GM18867 (cell line): ENCODE data around the gene KLF15.

ENCODE experiments used
- ATAC-seq: cut with Tn5 transposase; IDR thresholded peaks from one replicate; pipeline ENCODE4 v1.9.1; 2021; ENCODE audit warnings: mild to moderate bottlenecking, moderate library complexity; ENCODE audit not compliant: unreplicated experiment

KLF15 gene

GRCh38 chr3:126357295-126358037, at the start of gene KLF15:
Gene KLF15 (minus strand): TSS chr3:126357408. CDS start chr3:126352922, 4,486 bp downstream.
- ATAC-seq, result peak; percentile 86

GRCh38 chr3:126406389-126407296, 49.4 kb upstream of the KLF15 start:
- no peak for ATAC-seq

DNA sequence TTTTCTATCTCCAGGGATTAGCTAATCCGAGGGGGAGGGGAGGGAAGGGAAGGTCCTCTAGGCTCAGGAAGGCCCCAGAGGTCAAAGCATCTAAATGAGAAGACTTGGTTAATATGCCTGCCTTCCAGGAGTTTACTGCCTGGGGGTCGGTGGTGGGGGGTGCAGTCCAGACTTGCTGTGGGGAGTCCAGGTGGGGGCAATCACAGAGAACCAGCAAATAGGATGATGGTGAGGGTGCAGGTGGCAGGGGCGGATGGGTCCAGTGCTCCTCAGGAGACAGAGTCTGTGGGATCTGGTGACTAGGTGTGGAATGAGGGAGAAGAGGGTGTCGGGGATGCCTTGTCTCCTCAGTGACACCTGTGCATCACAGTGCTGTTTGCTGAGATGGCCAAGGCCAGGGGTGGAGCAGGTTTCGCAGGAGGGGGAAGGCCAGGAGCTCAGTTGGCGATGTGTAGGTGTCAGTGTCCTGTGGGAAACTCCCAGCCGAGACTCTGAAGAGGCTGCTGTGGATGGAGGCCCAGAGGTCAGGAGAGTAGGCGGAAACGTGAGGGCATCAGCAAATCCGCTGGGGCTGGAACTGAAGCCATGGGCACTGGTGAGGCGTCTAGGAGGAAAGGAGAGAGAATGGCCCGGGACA, 45.6 kb upstream of the KLF15 start:
- ATAC-seq, result no peak

DNA sequence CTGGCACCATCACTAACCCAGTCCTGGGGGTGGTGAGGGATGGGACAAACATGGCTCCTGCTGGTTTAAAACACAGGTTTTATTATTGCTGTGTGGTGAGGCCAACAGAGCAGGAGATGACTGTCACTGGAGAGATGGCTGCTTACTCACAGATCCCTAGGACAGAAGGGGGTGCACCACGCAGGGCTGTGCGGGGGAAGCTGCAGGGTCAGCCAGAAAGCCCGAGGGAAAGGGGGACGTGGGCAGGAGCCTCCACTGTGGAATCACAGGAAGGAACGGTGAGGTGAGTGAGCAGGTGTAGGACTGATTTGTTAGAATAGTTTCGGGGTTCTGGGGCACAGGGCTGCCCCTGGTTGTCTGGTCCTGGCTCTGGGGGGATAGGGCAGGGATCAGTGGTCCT, 45.0 kb upstream of the KLF15 start:
- ATAC-seq, result no peak

GRCh38 chr3:126401611-126402160, 44.5 kb upstream of the KLF15 start:
- ATAC-seq, result no peak

GRCh38 chr3:126399756-126400155, 42.5 kb upstream of the KLF15 start:
- ATAC-seq, result no peak

DNA sequence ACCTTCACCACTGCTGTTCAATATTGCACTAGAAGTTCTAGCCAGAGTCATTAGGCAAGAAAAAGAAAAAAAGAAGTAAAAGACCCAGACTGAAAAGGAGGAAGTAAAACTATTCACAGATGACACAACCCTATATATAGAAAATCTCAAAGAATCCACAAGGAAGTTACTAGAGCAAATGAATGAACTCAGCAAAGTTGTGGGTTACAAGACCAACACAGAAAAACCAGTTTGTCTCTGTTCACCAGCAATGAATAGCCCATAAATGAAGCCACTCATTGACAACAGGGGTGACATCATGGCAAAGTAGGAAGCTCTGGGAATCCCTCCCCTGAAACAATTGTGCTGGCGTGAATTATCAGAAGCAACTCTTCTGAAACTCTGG, 42.1 kb upstream of the KLF15 start:
- ATAC-seq, result no peak

DNA sequence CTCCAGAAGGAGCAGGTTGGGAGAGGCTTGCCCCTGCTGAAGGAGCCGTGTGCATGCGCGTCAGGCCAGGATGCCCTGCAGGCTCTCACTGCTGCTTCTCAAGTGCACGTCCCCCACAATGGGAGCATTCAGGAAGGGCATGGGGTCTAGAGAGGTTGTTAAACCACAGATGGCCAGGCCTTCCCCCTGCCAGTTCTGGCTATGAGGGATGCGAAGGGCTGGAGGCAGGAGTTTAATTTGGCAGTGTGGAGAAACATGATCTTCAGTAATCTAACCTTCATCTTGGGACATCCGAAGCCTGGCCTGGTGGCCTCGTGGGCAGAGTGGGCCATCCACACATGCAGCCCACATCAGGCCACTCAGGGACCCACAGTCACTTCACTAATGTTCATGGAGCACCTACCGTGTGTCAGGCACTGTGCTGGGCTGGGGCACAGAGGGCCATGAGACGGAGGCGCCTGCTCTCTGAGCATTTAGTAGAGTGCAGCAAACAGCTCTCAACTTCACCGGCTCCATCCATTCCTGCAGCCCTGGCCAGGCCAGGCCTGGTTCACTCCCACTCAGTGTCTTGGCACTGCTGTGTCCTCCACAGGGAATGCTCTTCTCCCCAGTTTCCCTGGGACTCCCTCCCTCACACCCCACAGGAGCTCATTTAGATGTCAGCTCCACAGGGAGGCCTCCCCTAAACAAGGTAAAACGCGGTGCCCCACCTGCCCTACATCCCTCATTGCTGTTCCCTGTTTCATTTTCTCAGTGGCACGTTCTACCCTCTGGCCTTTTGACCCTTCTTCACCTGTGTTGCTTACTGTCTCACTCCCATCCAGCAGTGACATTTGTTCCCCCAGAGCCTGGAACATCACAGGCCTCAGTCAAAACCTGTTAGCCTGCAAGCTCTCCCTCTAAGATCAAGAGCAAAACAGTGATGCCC, 41.5 kb upstream of the KLF15 start:
- no peak for ATAC-seq

- ATAC-seq, result no peak
Observed at GRCh38 chr3:126397610-126398422, 40.6 kb upstream of the KLF15 start.

DNA sequence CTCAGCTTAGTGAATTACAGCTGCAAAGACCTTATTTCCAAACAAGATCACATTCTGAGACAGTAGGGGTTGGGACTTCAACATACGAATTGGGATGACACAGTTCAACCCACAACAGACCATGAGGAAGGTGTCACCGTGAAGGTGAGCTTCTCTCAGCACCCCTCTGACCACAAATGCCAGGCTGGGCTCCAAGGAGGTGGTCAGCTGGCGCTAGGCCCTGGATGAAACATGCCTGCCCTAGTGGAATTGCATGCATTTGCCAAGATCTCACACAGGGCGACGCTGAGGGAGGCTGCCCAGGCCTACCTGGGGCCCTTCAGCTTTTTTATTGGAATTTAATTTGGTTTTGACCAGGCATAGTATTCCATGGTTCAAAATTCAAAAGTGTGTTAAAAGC, 39.3 kb upstream of the KLF15 start:
- ATAC-seq, result no peak

GRCh38 chr3:126395846-126396513, 38.8 kb upstream of the KLF15 start:
- no peak for ATAC-seq

- no peak for ATAC-seq
Observed at GRCh38 chr3:126394977-126395321, 37.7 kb upstream of the KLF15 start.

DNA sequence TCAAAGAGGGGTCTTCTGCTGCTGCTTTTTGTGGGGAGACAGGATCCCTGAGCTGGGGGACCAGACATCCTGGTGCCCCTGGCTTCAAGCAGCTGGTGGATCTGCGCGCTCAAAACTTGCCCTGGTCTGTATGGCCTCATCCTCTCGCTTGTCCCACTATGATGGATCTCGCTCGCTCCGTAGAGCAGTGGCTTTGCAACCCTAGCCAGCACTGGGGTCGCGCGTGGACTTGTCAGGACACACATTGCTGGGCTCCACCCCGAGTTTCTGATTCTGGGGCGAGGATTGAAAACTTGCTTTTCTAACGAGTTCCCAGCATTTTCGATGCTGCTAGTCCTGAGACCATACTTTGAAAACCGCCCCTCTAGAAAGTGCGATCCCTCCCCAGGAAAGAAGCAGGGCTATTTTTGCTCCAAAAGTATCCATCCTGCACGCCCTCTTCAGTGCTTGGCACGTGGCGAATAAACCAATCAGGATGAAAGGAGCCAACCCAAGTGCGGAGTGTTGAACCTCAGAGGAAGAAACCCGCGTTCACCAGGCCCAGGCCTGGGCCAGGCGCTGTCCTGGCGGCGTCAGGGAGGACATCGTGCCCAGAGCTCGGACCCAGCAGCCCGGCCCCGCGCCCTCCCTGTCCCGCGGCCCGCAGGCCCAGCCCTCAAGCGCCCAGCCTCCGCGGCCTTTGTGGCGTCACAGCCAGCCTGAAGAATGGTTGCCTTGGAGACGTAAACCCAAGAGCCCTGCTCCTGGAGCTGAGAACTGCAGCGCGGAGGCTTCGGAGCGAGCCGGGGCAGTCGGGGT, 37.2 kb upstream of the KLF15 start, which contains the start of gene CFAP100:
CFAP100 (plus strand) TSS at position 731 of the 798 bp plus-strand sequence. CDS start 1,092 bp downstream, outside the sequence.
- no peak for ATAC-seq

DNA sequence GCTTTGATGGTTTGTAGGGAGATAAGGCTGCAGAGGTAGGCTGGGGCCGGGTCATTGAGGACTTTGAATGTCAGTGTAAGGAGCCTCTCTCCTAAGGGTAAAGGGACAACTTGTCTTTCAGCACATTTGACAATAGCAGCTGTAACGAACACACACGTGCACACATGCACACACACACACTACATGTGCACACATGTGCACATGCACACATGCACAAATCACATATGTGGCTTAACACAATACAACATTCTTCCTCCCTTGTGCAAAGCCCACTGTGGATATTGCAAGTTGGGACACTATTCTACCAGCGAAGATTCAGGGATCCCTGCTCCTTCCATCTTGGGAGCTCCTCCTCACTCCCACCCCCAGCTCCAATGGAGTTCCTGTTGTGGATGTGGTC, 36.4 kb upstream of the KLF15 start:
- no peak for ATAC-seq

DNA sequence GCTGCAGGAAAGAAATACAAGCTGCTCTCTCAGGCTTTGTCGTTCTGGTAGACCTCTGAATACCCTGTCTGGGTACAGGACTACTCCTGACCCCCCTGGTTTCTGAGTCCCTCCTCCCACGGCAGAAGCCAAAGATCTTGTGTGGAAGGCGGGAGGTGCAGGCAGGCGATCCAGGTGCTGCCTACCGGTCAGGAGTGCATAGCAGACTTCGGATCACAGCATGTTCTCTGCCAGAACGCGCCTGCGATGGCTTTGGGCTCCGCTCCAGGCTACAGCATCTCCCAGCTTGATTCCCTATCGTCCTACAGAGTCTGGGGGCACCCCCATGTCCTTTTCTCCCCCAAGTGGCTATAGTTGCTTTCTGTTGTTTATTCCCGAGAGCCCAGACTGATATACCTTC, 35.0 kb upstream of the KLF15 start:
- ATAC-seq, result no peak

GRCh38 chr3:126391631-126392030, 34.4 kb upstream of the KLF15 start:
- no peak for ATAC-seq

DNA sequence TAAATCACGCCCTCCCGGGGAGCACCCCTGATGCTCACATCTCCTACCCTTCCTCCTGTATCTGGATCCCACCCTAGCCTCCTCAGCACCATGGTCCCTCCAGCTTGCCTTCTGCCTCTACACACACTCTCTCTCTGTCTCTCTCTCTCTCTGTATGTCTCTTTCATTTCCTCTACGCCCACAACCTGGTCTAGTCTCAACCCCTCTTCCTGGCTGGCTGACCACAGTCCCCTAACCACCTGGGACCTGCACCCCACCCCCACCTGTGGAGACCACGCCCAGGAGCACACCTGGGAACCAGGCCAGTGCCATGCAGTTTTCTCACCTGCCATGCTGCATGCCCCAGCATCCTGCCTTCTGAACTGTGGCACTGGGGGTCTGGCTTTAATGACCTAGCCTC, 33.5 kb upstream of the KLF15 start:
- ATAC-seq, result no peak

GRCh38 chr3:126390201-126390600, 33.0 kb upstream of the KLF15 start:
- ATAC-seq, result no peak
